Caco-2 (cell line): ENCODE results near the gene ASB4. TPM values are rescaled to one million over a fixed set of nuclear protein-coding genes. Genes with fewer than 3 reads are reported as not detected.

Experiments
- BruUV-seq: library from RNA; stranded (reverse); fragments of 400-500 nt; replicated peaks from 2 replicates; lab custom pipeline; 2021; lab: Mats Ljungman, UMichigan
- CTCF ChIA-PET: fragments of 300-600 bp; sonication (Branson Sonifier 250); formaldehyde crosslinking; loops from one replicate; lab custom pipeline; 2022; ENCODE audit warnings: antibody characterized with exemption; lab: Charles Lee
- POLR2A ChIA-PET: fragments of 300-600 bp; sonication (Branson Sonifier 250); formaldehyde crosslinking; loops from one replicate; lab custom pipeline; 2022; ENCODE audit warnings: antibody characterized with exemption; lab: Charles Lee
- DNase-seq, 2 experiments: peaks; one replicate each; pipeline versions ENCODE4 v3.0.0 to v3.0.0-alpha.2; 2020 to 2022
- H3K27me3 ChIP-seq: replicated peaks from 2 replicates; pipeline ENCODE4 v1.6.0; 2011; ENCODE audit warnings: low read length; ENCODE audit not compliant: control insufficient read depth, insufficient read depth
- H3K36me3 ChIP-seq: 2 replicates; pipeline ENCODE4 v1.5.1; 2011; ENCODE audit warnings: low read length; ENCODE audit not compliant: control insufficient read depth, insufficient read depth
- H3K4me1 ChIP-seq: fragments of 250-450 bp; sonication (Bioruptor Pico); 2 replicates; pipeline ENCODE4 v1.5.1; 2020; ENCODE audit warnings: mild to moderate bottlenecking
- H3K4me3 ChIP-seq: 2 replicates; pipeline ENCODE4 v1.5.1; 2011; ENCODE audit warnings: low read depth, mild to moderate bottlenecking, control low read depth, low read length
- H3K9me3 ChIP-seq: fragments of 250-450 bp; sonication (Bioruptor Pico); 2 replicates; pipeline ENCODE4 v1.5.1; 2020; ENCODE audit warnings: mild to moderate bottlenecking, moderate library complexity
- H3K27ac Mint-ChIP-seq: one replicate; pipeline ENCODE4 v1.8.0; 2022; ENCODE audit warnings: mixed read lengths; ENCODE audit not compliant: unreplicated experiment
- H3K27me3 Mint-ChIP-seq: one replicate; pipeline ENCODE4 v1.8.0; 2022; ENCODE audit warnings: mixed read lengths; ENCODE audit not compliant: insufficient read depth, unreplicated experiment
- H3K36me3 Mint-ChIP-seq: one replicate; pipeline ENCODE4 v1.8.0; 2022; ENCODE audit warnings: mild to moderate bottlenecking, mixed read lengths; ENCODE audit not compliant: insufficient read depth, unreplicated experiment
- H3K4me1 Mint-ChIP-seq: one replicate; pipeline ENCODE4 v1.8.0; 2022; ENCODE audit warnings: low read depth, mixed read lengths; ENCODE audit not compliant: unreplicated experiment
- H3K4me3 Mint-ChIP-seq: one replicate; pipeline ENCODE4 v1.8.0; 2022; ENCODE audit warnings: mild to moderate bottlenecking, moderate library complexity, mixed read lengths; ENCODE audit not compliant: unreplicated experiment
- H3K9me3 Mint-ChIP-seq: one replicate; pipeline ENCODE4 v1.8.0; 2022; ENCODE audit warnings: mixed read lengths; ENCODE audit not compliant: unreplicated experiment
- intact Hi-C: fragments of 100-400 bp; cut with micrococcal nuclease; formaldehyde crosslinking; loops from one replicate; pipeline ENCODE4 v1.10.0; 2022; ENCODE audit not compliant: unreplicated experiment
- total RNA-seq: library from RNA; stranded (reverse); gene quantifications from 2 replicates; pipeline ENCODE4 v1.2.3, GENCODE V29; 2022
- TF ChIP-seq, protein P1 (sequence below), 2 experiments: fragments of 200-600 bp in 1 of 2; IDR thresholded peaks; 1 replicate in 1 of 2; 2 replicates in 1 of 2; pipeline versions ENCODE4 v1.5.1 to v1.8.0; 2011 to 2022; ENCODE audit warnings: antibody characterized with exemption in 1 of 2, control low read depth in 1 of 2, inconsistent platforms in 1 of 2, low read depth in 1 of 2, low read length in 1 of 2, mild to moderate bottlenecking in 1 of 2, moderate library complexity in 1 of 2; ENCODE audit not compliant: insufficient read depth in 1 of 2, severe bottlenecking in 1 of 2, unreplicated experiment in 1 of 2

ASB4 gene
- total RNA-seq, 1 experiment from 2014 or later: not detected

DNA sequence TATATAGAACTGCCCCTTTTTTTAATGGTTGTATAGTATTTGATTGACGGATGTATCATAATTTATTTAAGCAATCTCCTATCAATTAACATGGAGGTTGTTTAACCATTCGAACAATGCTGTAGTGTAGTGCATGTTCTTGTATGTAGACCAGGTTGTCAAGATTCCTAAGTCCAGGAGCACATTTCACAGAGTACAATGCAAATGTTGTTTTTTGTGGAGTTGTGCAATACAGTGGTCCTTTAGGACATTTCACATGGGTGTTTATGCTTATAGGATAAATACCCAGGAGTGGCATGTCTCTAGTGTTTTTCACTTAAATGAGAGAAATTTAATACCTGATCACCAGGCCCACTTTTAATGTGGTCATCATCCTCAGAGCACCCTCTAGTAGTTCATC lies 8.1 kb downstream of the ASB4 start:
- ChIA-PET CTCF (no interaction called here), POLR2A (no interaction called here)
- H3K27ac Mint-ChIP-seq: no peak overlapping the region
- intact Hi-C loops: no loop called here
- Histone ChIP-seq H3K36me3 (no peaks in the 10 kb centered on the region), H3K9me3 (no peaks in the 10 kb centered on the region; the same call in 1 of the 2 replicates), H3K27me3 (no peaks in the 10 kb centered on the region), H3K4me3 (no peak overlapping the region), H3K4me1 (peaks cover 30% of the 10 kb centered on the region)
- no peaks in the 10 kb centered on the region for H3K9me3 Mint-ChIP-seq
- peaks cover 33% of the 10 kb centered on the region for H3K4me1 Mint-ChIP-seq
- H3K27me3 Mint-ChIP-seq: no peaks in the 10 kb centered on the region
- TF ChIP-seq, protein P1, sequence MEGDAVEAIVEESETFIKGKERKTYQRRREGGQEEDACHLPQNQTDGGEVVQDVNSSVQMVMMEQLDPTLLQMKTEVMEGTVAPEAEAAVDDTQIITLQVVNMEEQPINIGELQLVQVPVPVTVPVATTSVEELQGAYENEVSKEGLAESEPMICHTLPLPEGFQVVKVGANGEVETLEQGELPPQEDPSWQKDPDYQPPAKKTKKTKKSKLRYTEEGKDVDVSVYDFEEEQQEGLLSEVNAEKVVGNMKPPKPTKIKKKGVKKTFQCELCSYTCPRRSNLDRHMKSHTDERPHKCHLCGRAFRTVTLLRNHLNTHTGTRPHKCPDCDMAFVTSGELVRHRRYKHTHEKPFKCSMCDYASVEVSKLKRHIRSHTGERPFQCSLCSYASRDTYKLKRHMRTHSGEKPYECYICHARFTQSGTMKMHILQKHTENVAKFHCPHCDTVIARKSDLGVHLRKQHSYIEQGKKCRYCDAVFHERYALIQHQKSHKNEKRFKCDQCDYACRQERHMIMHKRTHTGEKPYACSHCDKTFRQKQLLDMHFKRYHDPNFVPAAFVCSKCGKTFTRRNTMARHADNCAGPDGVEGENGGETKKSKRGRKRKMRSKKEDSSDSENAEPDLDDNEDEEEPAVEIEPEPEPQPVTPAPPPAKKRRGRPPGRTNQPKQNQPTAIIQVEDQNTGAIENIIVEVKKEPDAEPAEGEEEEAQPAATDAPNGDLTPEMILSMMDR (IDR thresholded peaks at IDR 0.05; ENCODE audit: insufficient read depth in 1 of 2, low read depth in 1 of 2, low read length in 1 of 2, severe bottlenecking in 1 of 2, unreplicated experiment in 1 of 2): no peak
- H3K36me3 Mint-ChIP-seq: no peaks in the 10 kb centered on the region
- no TSS peak for BruUV-seq
- no peak for DNase-seq
- H3K4me3 Mint-ChIP-seq: no peak overlapping the region

DNA sequence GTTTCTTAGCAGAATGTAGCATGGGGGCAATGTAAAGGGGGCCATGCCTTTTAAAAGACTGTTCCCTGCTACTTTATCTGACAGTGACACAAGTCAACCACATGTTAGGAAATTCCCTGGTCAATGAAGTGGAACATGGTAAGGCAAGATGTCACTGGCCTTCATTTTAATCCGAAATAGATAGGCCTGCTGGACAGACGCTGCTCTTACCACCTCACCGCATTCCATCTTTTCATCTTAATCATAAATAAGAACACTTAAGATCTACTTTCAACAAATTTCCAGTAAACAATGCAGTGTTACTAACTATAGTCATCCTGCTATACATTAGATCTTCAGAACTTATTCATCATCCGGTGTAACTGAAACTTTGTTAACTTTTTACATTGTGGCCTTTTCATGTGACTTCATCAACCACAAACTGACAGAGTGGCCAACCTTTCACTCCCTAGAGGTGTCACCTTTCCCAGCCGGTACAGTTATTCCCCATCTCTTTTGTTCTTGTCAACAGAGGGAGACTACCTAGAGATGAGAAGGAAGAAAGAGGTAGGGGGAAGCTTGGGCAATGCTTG lies 15.6 kb downstream of the ASB4 start:
- H3K9me3 ChIP-seq: no peaks in the 10 kb centered on the region; the same call in 1 of the 2 replicates
- Mint-ChIP-seq H3K4me3 (no peak overlapping the region), H3K27ac (no peak overlapping the region), H3K36me3 (no peaks in the 10 kb centered on the region), H3K27me3 (no peaks in the 10 kb centered on the region), H3K4me1 (peaks cover 30% of the 10 kb centered on the region), H3K9me3 (no peaks in the 10 kb centered on the region)
- H3K36me3 ChIP-seq: no peaks in the 10 kb centered on the region
- CTCF ChIA-PET: interaction anchor here (1.0 to 1.1 kb wide), 2 partner anchors 10 to 13 kb away, joined by 3 to 4 read pairs; no protein-coding TSS in a partner anchor
- intact Hi-C loops: no loop called here
- POLR2A ChIA-PET: no interaction called here
- TF ChIP-seq, protein P1 (IDR thresholded peaks at IDR 0.05; ENCODE audit: insufficient read depth in 1 of 2, low read depth in 1 of 2, low read length in 1 of 2, severe bottlenecking in 1 of 2, unreplicated experiment in 1 of 2): no peak
- BruUV-seq: no TSS peak
- no peak overlapping the region for H3K4me3 ChIP-seq
- no peak for DNase-seq
- peaks cover 7% of the 10 kb centered on the region for H3K4me1 ChIP-seq
- no peaks in the 10 kb centered on the region for H3K27me3 ChIP-seq

DNA sequence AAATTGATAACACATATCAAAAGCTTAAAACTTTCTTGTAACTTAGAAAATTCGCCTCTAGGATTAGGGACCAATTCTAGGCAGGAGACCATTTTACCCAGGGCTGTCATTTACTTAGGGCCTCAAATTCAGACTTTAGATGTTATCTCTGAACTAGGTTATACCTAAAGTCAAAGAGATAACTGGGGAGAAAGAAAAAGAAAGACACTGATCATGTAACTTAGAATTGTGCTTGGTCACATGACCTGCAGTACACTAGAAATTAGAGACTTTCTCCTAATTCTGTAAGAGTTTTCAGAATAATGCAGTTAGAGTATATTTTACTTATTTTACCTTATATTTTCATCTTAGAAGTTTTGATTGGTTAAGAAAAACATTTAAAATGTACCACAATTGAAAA lies 16.7 kb downstream of the ASB4 start:
- ChIA-PET POLR2A (no interaction called here), CTCF (no interaction called here)
- DNase-seq: no peak
- intact Hi-C loops: no loop called here
- Mint-ChIP-seq H3K4me1 (peaks cover 30% of the 10 kb centered on the region), H3K27me3 (no peaks in the 10 kb centered on the region), H3K9me3 (no peaks in the 10 kb centered on the region), H3K36me3 (no peaks in the 10 kb centered on the region), H3K27ac (no peak overlapping the region), H3K4me3 (no peak overlapping the region)
- peaks cover 7% of the 10 kb centered on the region for H3K4me1 ChIP-seq
- no TSS peak for BruUV-seq
- no peaks in the 10 kb centered on the region for H3K27me3 ChIP-seq
- no peaks in the 10 kb centered on the region for H3K36me3 ChIP-seq
- TF ChIP-seq, protein P1 (IDR thresholded peaks at IDR 0.05; ENCODE audit: insufficient read depth in 1 of 2, low read depth in 1 of 2, low read length in 1 of 2, severe bottlenecking in 1 of 2, unreplicated experiment in 1 of 2): no peak
- H3K9me3 ChIP-seq: no peaks in the 10 kb centered on the region; the same call in 1 of the 2 replicates
- H3K4me3 ChIP-seq: no peak overlapping the region
